ENCODE results near the gene SLC6A2. TPM values are rescaled to one million over a fixed set of nuclear protein-coding genes. Genes with fewer than 3 reads are reported as not detected.

The SLC6A2 gene
- total and polyA plus RNA-seq, 9 of the 15 experiments (the other 6 are each of a cell fraction or from before 2014, with no cell fraction given), result not detected

DNA sequence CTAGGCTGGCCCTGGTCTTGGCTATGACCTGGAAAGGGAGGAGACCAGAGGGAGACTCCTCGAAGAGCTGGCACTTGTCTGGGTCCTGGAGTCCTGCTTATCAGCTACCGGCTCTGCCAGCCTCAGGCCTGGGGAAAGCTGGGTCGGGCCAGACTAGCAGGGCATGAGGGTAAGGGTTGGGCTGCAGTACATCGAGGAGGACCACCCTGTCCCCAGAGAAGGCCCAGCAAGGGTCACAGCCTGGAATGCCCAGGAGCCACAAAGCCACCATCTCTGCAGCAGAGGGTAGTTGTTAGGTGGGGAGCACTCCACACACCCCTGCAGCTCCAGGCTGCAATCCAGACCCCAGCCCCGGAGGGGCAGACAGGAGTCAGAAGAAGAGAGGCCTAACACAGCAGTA is 54.0 kb downstream of the SLC6A2 start:
- intact Hi-C loops (cut with micrococcal nuclease) (no loop called here), in situ Hi-C loops (cut with MboI) (loop anchor here (5.0 to 10.0 kb wide), 2 partner anchors 132 to 605 kb away; no protein-coding TSS in a partner anchor)
- POLR2A ChIA-PET, result no interaction called here
- H3K36me3 ChIP-seq (ENCODE audit: control insufficient read depth, insufficient read depth, low read length), result no peaks in the 10 kb centered on the region
- no peaks in the 10 kb centered on the region; the same call in 1 of the 2 replicates for H4K20me1 ChIP-seq (replicated peaks; ENCODE audit: control insufficient read depth, insufficient read depth, low read length)
- no peaks in the 10 kb centered on the region for H3K4me1 ChIP-seq (replicated peaks in 1 of 2; ENCODE audit: control insufficient read depth in 2 of 2, insufficient read depth in 2 of 2, low read length in 2 of 2)
- H3K27ac ChIP-seq (ENCODE audit: extremely low read depth, low read depth, low read length), result no peak overlapping the region
- 2% methylated on average over 5 of the region's 5 CpGs for whole genome bisulfite sequencing (ENCODE audit: insufficient coverage, low coverage, missing lambda C conversion rate)
- peaks cover 4 to 6% of the 10 kb centered on the region in 2 experiments; a peak in 3 of 5 replicates for H3K27me3 ChIP-seq (ENCODE audit: control insufficient read depth in 2 of 2, insufficient read depth in 2 of 2, low read length in 2 of 2)
- H2AFZ ChIP-seq (ENCODE audit: low read depth, low read length), result no peak overlapping the region
- H3K9me1 ChIP-seq (ENCODE audit: control insufficient read depth, insufficient read depth, low read length), result no peaks in the 10 kb centered on the region
- ATAC-seq (no peak), DNase-seq (ENCODE audit: extremely low read depth in 1 of 4, low spot score in 3 of 4) (no peak), FAIRE-seq (no peak)
- no peaks in the 10 kb centered on the region for H3K79me2 ChIP-seq (ENCODE audit: control insufficient read depth, insufficient read depth, low read length)
- no peaks in the 10 kb centered on the region for H3K9me3 ChIP-seq (replicated peaks; ENCODE audit: control insufficient read depth, insufficient read depth, low read depth, low read length)
- CTCF ChIA-PET (ENCODE audit: low intra/inter-chr PET ratio), result interaction anchor here (1.3 kb wide), 1 partner anchor 133 kb away, joined by 5 read pairs; no protein-coding TSS in a partner anchor
- BruUV-seq (replicated peaks), result no TSS peak
- no peak overlapping the region for H3K4me2 ChIP-seq (ENCODE audit: insufficient read depth, low read length)
- H3K4me3 ChIP-seq, result no peak overlapping the region
- no peak overlapping the region; a peak in 1 of 4 replicates for H3K9ac ChIP-seq (ENCODE audit: insufficient read depth in 1 of 2, low read depth in 2 of 2, low read length in 2 of 2)
- TF ChIP-seq PKNOX1 (IDR thresholded peaks at IDR 0.05) (no peak), ZNF407 (IDR thresholded peaks at IDR 0.05; ENCODE audit: low read depth) (no peak), SIRT6 (IDR thresholded peaks at IDR 0.05; ENCODE audit: low read depth, low read length) (no peak), DDX20 (tag; IDR thresholded peaks at IDR 0.05; ENCODE audit: low read depth) (no peak), BHLHE40 (IDR thresholded peaks at IDR 0.05; ENCODE audit: low read length) (no peak), ZNF212 (CRISPR knock-in tag; IDR thresholded peaks at IDR 0.05) (no peak), CBFA2T2 (conservative IDR thresholded peaks at IDR 0.05) (no peak), VEZF1 (CRISPR knock-in tag; IDR thresholded peaks at IDR 0.05) (no peak), NUFIP1 (IDR thresholded peaks at IDR 0.05; ENCODE audit: partially characterized antibody) (no peak), YBX1 (IDR thresholded peaks at IDR 0.05) (no peak), RFX7 (CRISPR knock-in tag; IDR thresholded peaks at IDR 0.05) (no peak)
- TF ChIP-seq, protein P1, sequence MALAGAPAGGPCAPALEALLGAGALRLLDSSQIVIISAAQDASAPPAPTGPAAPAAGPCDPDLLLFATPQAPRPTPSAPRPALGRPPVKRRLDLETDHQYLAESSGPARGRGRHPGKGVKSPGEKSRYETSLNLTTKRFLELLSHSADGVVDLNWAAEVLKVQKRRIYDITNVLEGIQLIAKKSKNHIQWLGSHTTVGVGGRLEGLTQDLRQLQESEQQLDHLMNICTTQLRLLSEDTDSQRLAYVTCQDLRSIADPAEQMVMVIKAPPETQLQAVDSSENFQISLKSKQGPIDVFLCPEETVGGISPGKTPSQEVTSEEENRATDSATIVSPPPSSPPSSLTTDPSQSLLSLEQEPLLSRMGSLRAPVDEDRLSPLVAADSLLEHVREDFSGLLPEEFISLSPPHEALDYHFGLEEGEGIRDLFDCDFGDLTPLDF (CRISPR knock-in tag; IDR thresholded peaks at IDR 0.05), result no peak

All from K562 (cell line).